ENCODE measurements around the gene KRT15. TPM values are rescaled to one million over a fixed set of nuclear protein-coding genes. Genes with fewer than 3 reads are reported as not detected.

The KRT15 gene
- total RNA-seq, 4 donors from 2014 or later = not detected

GRCh38 chr17:41522301-41523224 is 3.9 kb upstream of the KRT15 start:
- no peak for TF ChIP-seq CTCF (IDR thresholded peaks at IDR 0.05; ENCODE audit: low read depth)

DNA sequence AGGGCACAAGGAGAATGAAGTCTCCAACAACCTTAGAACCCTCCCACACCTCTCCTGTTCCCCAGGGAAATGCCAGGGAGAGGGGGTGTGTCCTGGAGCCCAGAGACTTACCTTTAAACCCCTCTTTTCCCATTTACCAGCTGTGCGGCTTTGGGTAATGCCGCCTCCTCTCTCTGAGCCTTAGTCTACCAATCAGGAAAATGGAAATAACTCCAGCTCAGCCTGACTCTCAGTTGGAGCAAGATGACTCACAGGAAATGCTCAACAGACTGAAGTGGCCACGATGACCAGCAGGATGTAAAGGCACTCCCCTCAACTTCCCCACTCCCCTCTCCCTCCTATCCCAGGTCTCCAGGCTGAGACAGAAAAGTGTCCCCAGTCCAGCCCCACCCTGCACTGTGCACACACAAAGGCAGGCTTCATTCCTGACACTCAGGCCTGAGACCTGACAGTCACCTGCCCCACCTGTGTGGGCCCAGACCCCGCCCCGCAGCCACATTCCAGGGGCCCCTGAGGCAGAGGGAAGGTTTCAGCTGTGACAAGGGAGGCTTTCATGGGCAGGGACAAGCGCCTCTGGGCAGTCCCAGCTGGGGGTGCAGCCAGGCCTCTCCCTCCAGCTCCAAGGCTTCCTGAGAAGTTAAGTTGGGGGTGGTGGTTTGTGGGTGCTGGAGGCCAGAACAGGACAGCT is 3.0 kb upstream of the KRT15 start:
- no peak for TF ChIP-seq CTCF (IDR thresholded peaks at IDR 0.05; ENCODE audit: low read depth)

- no peak for TF ChIP-seq CTCF (IDR thresholded peaks at IDR 0.05; ENCODE audit: low read depth)
Measured at GRCh38 chr17:41520821-41521521, 2.3 kb upstream of the KRT15 start.

DNA sequence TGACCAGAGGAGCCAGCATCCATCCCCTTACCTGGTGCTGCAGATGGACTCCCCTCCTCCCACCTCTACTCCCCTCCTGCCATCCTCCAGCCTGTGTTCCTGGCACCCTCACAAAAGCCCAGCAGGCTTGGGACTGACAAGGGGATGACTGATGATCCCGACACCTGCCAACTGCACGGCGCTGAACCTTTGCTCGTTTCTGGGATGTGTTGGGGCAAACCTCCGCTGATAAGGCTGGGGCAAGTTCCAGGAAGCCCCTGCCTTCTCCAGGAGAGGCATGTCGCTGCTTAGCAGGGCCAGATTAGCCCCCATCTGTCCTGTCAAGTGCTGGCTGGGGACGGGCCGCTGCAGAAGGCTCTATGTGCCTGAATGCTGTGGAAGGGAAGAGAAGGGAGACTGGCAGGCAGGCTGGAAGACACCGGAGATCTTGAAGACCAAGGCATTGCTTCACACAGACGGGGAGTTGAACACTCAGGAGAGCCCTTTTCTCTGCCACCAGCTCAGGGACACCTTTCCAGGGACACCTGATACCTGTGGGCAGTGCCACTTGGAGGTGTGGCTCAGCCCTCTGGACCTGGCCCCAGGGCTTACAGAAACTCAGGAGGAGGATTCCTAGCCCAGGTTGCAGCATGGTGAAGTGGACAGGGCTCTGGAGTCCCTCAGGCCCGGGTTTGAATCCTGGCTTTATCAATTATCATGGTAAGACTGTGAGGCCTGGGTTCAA is 973 bp upstream of the KRT15 start:
- TF ChIP-seq CTCF (IDR thresholded peaks at IDR 0.05; ENCODE audit: low read depth) = no peak

- TF ChIP-seq CTCF (IDR thresholded peaks at IDR 0.05; ENCODE audit: low read depth) = no peak
Measured at GRCh38 chr17:41518031-41518430, 659 bp downstream of the KRT15 start.

DNA sequence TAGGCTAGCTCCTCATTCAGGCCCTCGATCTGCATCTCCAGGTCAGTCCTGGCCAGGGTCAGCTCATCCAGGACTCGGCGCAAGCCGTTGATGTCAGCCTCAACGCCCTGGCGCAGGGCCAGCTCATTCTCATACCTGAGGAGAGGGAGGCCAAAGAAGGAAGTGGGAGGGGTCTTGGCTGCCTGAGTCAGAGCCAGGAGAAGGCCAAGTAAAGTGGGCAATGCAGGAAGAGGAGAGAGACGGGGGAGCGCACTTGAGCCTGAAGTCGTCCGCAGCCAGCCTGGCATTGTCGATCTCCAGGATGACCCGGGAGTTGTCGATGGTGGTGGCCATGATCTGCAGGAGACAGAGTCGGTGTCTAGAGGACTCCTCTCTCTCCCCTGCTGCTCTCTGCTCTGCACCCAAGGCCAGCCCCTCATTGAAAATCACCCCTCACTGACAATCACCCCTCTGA is 1.8 kb downstream of the KRT15 start:
- no peak for TF ChIP-seq CTCF (IDR thresholded peaks at IDR 0.05; ENCODE audit: low read depth)
